Panc1 (cell line): ENCODE results near the gene NUTM2E.
"Not testable (repeated sequence)": the region's sequence is repeated elsewhere in the genome, so short reads cannot be mapped to it uniquely, and the experiment has no call there.

Source experiments
- CTCF ChIP-seq: fragments of 450-650 bp; IDR thresholded peaks from 2 replicates; pipeline ENCODE4 v1.5.1; 2017; ENCODE audit warnings: mild to moderate bottlenecking
- POLR2AphosphoS5 ChIP-seq: IDR thresholded peaks from 2 replicates; pipeline ENCODE4 v1.6.1; 2012; ENCODE audit warnings: mild to moderate bottlenecking, low read depth, low read length, moderate library complexity
- SIN3A ChIP-seq: IDR thresholded peaks from 2 replicates; pipeline ENCODE4 v1.6.1; 2012; ENCODE audit warnings: low read depth, mild to moderate bottlenecking, low read length, moderate library complexity, borderline replicate concordance; ENCODE audit not compliant: insufficient read depth
- TCF7L2 ChIP-seq: IDR thresholded peaks from 2 replicates; pipeline ENCODE4 v1.6.1; 2011; ENCODE audit warnings: mild to moderate bottlenecking, low read depth, low read length, inconsistent platforms

- TF ChIP-seq CTCF, TCF7L2, SIN3A, POLR2AphosphoS5: not testable (repeated sequence)
Measured at GRCh38 chr10:79805857-79806256, 20.7 kb upstream of the NUTM2E start.
